Measurements from ENCODE around the gene RGS9.

DNA sequence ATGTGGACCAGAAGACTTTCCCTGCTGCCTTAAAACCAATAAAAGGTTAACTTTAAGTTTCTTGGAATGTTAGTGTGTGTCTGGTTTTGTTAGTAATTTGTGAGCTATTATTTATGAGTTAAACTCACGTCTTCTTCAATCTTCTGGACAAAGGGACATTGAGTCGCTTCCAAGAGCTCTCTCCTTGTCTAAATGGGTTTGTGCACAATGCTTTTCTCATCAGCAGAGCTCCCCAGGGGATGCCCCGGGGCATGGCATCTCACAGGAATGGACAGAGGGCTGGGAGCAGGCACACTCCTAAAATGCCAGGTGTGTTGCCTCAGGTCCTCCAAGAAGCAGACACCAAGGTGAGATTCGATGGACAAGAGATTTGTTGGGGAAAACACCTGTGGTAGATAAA, 90.5 kb downstream of the RGS9 start:
- TF ChIP-seq, protein P1, sequence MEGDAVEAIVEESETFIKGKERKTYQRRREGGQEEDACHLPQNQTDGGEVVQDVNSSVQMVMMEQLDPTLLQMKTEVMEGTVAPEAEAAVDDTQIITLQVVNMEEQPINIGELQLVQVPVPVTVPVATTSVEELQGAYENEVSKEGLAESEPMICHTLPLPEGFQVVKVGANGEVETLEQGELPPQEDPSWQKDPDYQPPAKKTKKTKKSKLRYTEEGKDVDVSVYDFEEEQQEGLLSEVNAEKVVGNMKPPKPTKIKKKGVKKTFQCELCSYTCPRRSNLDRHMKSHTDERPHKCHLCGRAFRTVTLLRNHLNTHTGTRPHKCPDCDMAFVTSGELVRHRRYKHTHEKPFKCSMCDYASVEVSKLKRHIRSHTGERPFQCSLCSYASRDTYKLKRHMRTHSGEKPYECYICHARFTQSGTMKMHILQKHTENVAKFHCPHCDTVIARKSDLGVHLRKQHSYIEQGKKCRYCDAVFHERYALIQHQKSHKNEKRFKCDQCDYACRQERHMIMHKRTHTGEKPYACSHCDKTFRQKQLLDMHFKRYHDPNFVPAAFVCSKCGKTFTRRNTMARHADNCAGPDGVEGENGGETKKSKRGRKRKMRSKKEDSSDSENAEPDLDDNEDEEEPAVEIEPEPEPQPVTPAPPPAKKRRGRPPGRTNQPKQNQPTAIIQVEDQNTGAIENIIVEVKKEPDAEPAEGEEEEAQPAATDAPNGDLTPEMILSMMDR (IDR thresholded peaks at IDR 0.05): no peak
- TF ChIP-seq POLR2A (IDR thresholded peaks at IDR 0.05): no peak

Data from body of pancreas (tissue), 4 donors.